Tibial artery (tissue), 4 donors: ENCODE results near the gene RBP7.

Experiments
- DNase-seq, 2 donors: peaks; one replicate each; pipeline ENCODE4 v3.0.0-alpha.2; 2019
- H3K27ac ChIP-seq, 2 donors: fragments of 200-600 bp; sonication (generic) in 1 of 2; 1 replicate in 1 of 2; 2 replicates in 1 of 2; pipeline ENCODE4 v1.5.1; 2018 to 2019; ENCODE audit warnings: mild to moderate bottlenecking in 1 of 2
- H3K27me3 ChIP-seq, 2 donors: fragments of 200-600 bp; sonication (generic) in 1 of 2; one replicate each; pipeline versions ENCODE4 v1.5.1 to v1.6.0; 2016 to 2019
- H3K36me3 ChIP-seq, 3 donors: fragments of 200-600 bp; sonication (generic) in 2 of 3; one replicate each; pipeline ENCODE4 v1.5.1; 2016 to 2019; ENCODE audit warnings: mild to moderate bottlenecking in 2 of 3
- H3K4me1 ChIP-seq, 4 donors: fragments of 200-600 bp; sonication (generic) in 2 of 4; 1 replicate in 3 of 4; 2 replicates in 1 of 4; pipeline ENCODE4 v1.5.1; 2016 to 2019
- H3K4me3 ChIP-seq, 2 donors: fragments of 200-600 bp; sonication (generic) in 1 of 2; 1 replicate in 1 of 2; 2 replicates in 1 of 2; pipeline ENCODE4 v1.5.1; 2018 to 2019; ENCODE audit warnings: mild to moderate bottlenecking in 2 of 2
- H3K9me3 ChIP-seq, 3 donors: fragments of 200-600 bp; sonication (generic) in 1 of 3; one replicate each; pipeline ENCODE4 v1.5.1; 2016 to 2019
- CTCF ChIP-seq, 2 experiments: fragments of 200-600 bp in 1 of 2; fragments of 450-650 bp in 1 of 2; IDR thresholded peaks; one replicate each; pipeline ENCODE4 v1.5.1; 2017 to 2019; ENCODE audit warnings: antibody characterized with exemption in 2 of 2, mild to moderate bottlenecking in 1 of 2, moderate library complexity in 1 of 2
- intact Hi-C: fragments of 100-400 bp; cut with DNase I; formaldehyde crosslinking; loops from one replicate; pipeline ENCODE4 v1.15.0; 2023; ENCODE audit warnings: low total_unique reads

The RBP7 gene

GRCh38 chr1:9985001-9985400 is 12.0 kb upstream of the RBP7 start:
- TF ChIP-seq CTCF (IDR thresholded peaks at IDR 0.05): no peak
- Histone ChIP-seq H3K27me3 (no peaks in the 10 kb centered on the region), H3K27ac (no peak overlapping the region), H3K9me3 (no peaks in the 10 kb centered on the region), H3K4me1 (no peaks in the 10 kb centered on the region), H3K4me3 (no peak overlapping the region), H3K36me3 (peaks cover 9 to 42% (median 25%) of the 10 kb centered on the region in 3 donors)
- no peak for DNase-seq
- intact Hi-C loops: no loop called here

- H3K27me3 ChIP-seq: no peaks in the 10 kb centered on the region
- peaks cover 0 to 3% (median 0%) of the 10 kb centered on the region in 4 donors for H3K4me1 ChIP-seq
- no peak for TF ChIP-seq CTCF (IDR thresholded peaks at IDR 0.05)
- H3K9me3 ChIP-seq: no peaks in the 10 kb centered on the region
- intact Hi-C loops: no loop called here
- no peak for DNase-seq
- no peak overlapping the region for H3K27ac ChIP-seq
- no peak overlapping the region for H3K4me3 ChIP-seq
- peaks cover 0 to 3% (median 0%) of the 10 kb centered on the region in 3 donors for H3K36me3 ChIP-seq
These were observed 7.3 kb upstream of the RBP7 start for GRCh38 chr1:9989773-9990172.

GRCh38 chr1:9990944-9991343 is 6.1 kb upstream of the RBP7 start:
- intact Hi-C loops: no loop called here
- H3K4me1 ChIP-seq: peaks cover 0 to 3% (median 0%) of the 10 kb centered on the region in 4 donors
- no peaks in the 10 kb centered on the region for H3K27me3 ChIP-seq
- H3K9me3 ChIP-seq: no peaks in the 10 kb centered on the region
- no peak for TF ChIP-seq CTCF (IDR thresholded peaks at IDR 0.05)
- peaks cover 0 to 3% (median 0%) of the 10 kb centered on the region in 3 donors for H3K36me3 ChIP-seq
- H3K27ac ChIP-seq: no peak overlapping the region
- DNase-seq: peak in 1 of 2 donors; percentile 33
- no peak overlapping the region for H3K4me3 ChIP-seq

GRCh38 chr1:9992910-9993309 is 4.1 kb upstream of the RBP7 start:
- H3K4me3 ChIP-seq: no peak overlapping the region
- intact Hi-C loops: no loop called here
- H3K27ac ChIP-seq: no peak overlapping the region
- no peak for TF ChIP-seq CTCF (IDR thresholded peaks at IDR 0.05)
- no peaks in the 10 kb centered on the region for H3K36me3 ChIP-seq
- no peaks in the 10 kb centered on the region for H3K9me3 ChIP-seq
- peaks cover 9 to 14% of the 10 kb centered on the region in 2 donors for H3K27me3 ChIP-seq
- DNase-seq: no peak
- H3K4me1 ChIP-seq: peaks cover 0 to 15% (median 11%) of the 10 kb centered on the region in 4 donors

GRCh38 chr1:9993561-9994075 is 3.4 kb upstream of the RBP7 start:
- TF ChIP-seq CTCF (IDR thresholded peaks at IDR 0.05): no peak
- no peak overlapping the region for H3K27ac ChIP-seq
- H3K36me3 ChIP-seq: no peaks in the 10 kb centered on the region
- H3K4me3 ChIP-seq: no peak overlapping the region
- no peak for DNase-seq
- intact Hi-C loops: no loop called here
- no peaks in the 10 kb centered on the region for H3K9me3 ChIP-seq
- H3K4me1 ChIP-seq: peaks cover 0 to 17% (median 13%) of the 10 kb centered on the region in 4 donors
- peaks cover 9 to 20% of the 10 kb centered on the region in 2 donors for H3K27me3 ChIP-seq
